Uterus (tissue), 2 donors: ENCODE data around the gene WWP2.

Experiments used
- POLR2A ChIP-seq, 2 donors: fragments of 450-650 bp; IDR thresholded peaks; one replicate each; pipeline ENCODE4 v1.6.1; 2016; ENCODE audit warnings: antibody characterized with exemption in 2 of 2, mild to moderate bottlenecking in 1 of 2, moderate library complexity in 1 of 2
- TF ChIP-seq, protein P1 (sequence below), 4 experiments: fragments of 200-600 bp in 2 of 4; fragments of 450-650 bp in 2 of 4; sonication (generic) in 2 of 4; IDR thresholded peaks; one replicate each; pipeline ENCODE4 v1.5.1; 2016 to 2019; ENCODE audit warnings: antibody characterized with exemption in 4 of 4, mild to moderate bottlenecking in 2 of 4, moderate library complexity in 1 of 4

DNA sequence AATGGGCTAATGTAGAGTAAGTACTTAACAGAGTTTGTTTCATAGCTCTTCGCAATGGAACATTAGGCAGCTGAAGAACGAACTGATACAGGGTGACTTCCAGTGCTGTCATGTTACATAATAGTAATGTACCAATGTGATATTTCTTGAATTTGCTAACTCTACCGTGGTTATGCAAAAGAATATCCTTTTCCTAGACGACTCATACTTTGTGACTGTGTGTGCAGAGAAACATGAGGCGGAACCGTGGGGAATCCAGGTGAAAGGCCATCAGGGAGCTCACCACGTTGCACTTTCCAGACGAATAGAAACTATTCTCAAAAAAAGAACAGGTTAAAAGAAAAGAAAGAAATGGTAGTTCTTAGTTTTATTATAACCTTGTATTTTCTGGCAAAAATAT is 20.6 kb upstream of the WWP2 start:
- TF ChIP-seq, protein P1, sequence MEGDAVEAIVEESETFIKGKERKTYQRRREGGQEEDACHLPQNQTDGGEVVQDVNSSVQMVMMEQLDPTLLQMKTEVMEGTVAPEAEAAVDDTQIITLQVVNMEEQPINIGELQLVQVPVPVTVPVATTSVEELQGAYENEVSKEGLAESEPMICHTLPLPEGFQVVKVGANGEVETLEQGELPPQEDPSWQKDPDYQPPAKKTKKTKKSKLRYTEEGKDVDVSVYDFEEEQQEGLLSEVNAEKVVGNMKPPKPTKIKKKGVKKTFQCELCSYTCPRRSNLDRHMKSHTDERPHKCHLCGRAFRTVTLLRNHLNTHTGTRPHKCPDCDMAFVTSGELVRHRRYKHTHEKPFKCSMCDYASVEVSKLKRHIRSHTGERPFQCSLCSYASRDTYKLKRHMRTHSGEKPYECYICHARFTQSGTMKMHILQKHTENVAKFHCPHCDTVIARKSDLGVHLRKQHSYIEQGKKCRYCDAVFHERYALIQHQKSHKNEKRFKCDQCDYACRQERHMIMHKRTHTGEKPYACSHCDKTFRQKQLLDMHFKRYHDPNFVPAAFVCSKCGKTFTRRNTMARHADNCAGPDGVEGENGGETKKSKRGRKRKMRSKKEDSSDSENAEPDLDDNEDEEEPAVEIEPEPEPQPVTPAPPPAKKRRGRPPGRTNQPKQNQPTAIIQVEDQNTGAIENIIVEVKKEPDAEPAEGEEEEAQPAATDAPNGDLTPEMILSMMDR (IDR thresholded peaks at IDR 0.05), result no peak
- TF ChIP-seq POLR2A (IDR thresholded peaks at IDR 0.05), result no peak
